Heart left ventricle (tissue), 13 donors: ENCODE data around the gene CATSPERD.

Source experiments
- CTCF ChIP-seq, 12 donors: fragments of 200-600 bp; sonication (generic) in 4 of 12; IDR thresholded peaks; one replicate each; pipeline versions ENCODE4 v1.5.0 to v1.8.0; 2018 to 2022; ENCODE audit warnings: antibody characterized with exemption in 12 of 12, mild to moderate bottlenecking in 5 of 12
- POLR2A ChIP-seq, 2 donors: fragments of 450-650 bp; IDR thresholded peaks; one replicate each; pipeline ENCODE4 v1.6.1; 2017; ENCODE audit warnings: antibody characterized with exemption in 2 of 2, mild to moderate bottlenecking in 2 of 2, moderate library complexity in 2 of 2
- donor health status: ischemic (EF 13 %, LVEDD 7.1; RV severe dilation, severe dysfunction).
- donor health status: DM: no; HTN: yes; CAD: no.
- donor health status: DM: no; HTN: no; CAD: no.
- donor health status: ischemic (EF 25% LVEDD 6.9; RV normal size, moderate dysfunction).
- donor health status: ischemic (EF 25% LVEDD 5.7; RV mildly dilated, moderate dysfunction).
- donor health status: ischemic (EF 35%, LVEDD 5.7; RV mildly dilated, moderate dysfunction).
- donor health status: nonischemic (EF 11% LVEDD 7.7; RV severe dilation, severe dysfunction).
- donor health status: DM: yes; HTN: yes; CAD: no.
- donor health status: PGD.
- donor health status: ischemic (EF 29% LVEDD 5.4; RV normal size, mild dysfunction).
- donor health status: nonischemic (EF 23%, LVEDD 6.1; RV moderate dilation, normal function).

GRCh38 chr19:5789886-5790558, 69.6 kb downstream of the CATSPERD start:
- TF ChIP-seq CTCF (IDR thresholded peaks at IDR 0.05) (no peak), POLR2A (IDR thresholded peaks at IDR 0.05) (no peak)
